Measurements from ENCODE around the gene PLCH1.

PLCH1 gene

DNA sequence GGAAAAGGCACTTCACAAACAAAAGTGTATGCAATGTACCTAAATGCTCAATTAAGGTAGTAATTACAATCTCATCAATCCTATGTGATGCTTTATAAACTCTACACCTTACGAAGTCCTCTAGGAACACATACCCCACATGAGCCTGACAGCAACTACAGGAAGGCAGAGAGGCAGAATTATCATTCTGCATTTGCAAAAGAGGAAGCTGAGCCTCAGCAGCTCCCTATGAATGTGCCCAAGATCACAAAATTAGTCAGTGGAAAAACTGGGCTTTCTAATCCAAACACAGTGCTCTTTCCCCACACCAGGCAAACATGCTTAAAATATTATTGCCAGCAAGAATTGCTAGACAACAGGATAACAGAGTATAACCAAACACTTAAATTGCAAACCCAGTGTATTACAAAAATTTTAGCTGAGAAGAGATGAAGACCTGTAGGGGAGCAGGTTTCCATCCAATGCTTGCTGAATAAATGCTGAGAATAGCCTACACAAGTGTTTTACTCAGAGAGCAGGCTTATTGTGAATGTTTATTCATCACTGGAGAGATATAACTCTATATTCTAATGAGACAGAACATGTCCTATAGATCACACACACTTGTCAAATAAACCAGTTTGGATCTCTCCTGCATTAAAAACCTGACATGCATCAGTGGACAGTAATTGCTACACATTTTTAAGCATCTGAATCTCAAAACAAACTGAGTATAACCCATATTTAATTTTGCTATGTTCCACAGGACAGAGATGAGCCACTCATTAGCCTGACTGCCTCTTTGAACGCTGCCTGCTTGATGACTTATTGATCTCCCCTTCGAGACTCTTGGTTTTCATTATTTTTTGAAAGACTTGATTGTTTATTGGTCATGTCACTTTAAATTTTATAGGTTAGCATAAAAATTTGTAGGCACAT is 62.2 kb downstream of the PLCH1 start:
- DNase-seq = peak; percentile 20

DNA sequence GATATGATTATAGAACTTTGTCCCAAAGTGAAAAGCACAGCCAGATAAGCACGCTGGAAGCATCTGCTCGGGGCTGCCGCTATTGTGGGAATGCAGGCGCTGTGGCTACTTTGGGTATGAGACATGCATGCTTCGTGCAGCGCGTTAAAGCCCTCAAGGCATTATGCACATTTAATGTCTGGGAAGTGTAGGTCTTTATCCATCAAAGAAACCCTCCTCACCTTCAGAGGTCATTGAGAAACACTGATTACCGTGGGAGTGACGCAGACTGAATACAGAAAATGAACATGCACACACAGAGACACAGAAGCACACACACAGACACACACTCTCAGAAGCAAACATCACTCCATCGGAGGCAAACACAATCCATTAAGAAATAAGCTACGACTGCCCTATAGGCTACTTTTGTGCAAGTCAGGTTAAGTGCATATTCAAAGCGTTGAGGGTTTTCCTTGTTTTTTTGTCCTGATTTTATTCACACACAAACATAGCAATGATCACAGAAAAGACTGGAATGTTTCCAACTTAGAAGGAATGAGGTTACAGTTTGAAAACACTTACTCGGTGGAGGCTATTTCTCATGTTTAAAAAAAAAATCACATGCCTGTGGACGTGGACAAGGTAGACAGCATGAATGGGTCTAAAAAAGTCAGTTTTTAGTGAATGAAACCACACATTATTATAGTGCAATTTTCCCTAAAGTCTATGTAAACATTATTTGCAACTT is 68.5 kb downstream of the PLCH1 start:
- DNase-seq = no peak

DNA sequence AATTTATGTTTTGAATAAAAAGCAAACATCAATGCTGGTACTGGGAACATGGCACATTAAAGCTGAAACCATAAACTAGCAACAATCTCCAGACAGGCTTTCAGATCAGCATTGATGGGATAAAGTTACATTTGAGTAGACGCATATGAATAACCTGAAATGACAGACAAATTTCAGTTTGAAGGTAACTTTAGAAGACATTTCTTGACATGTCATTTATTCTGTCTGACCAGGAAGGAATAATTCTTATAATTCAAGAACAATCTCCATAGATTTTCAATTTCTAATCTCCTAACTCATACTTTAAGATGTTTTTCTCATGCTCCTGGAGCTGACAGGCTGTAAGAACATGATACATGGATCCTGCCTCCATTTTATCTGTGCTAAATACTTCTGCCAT is 69.8 kb downstream of the PLCH1 start:
- no peak for DNase-seq

DNA sequence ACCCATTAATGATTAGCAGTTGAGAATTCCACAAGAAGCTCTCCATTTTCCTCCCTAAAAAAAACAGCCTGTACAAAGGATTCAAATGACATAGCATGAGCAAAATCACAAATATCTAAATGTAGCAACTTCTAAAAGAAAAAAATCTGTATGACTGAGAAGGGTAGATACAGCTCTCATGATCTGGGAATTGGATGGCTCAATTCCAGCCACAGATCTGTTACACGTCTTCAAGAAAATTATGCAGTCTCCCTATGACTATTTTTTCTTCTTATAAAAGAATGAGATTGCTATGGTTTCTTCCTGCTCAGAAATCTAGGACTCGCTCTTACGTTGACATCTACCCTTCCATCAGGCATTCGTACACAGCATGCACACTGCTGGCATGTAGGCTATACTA is 71.5 kb downstream of the PLCH1 start:
- DNase-seq = no peak

DNA sequence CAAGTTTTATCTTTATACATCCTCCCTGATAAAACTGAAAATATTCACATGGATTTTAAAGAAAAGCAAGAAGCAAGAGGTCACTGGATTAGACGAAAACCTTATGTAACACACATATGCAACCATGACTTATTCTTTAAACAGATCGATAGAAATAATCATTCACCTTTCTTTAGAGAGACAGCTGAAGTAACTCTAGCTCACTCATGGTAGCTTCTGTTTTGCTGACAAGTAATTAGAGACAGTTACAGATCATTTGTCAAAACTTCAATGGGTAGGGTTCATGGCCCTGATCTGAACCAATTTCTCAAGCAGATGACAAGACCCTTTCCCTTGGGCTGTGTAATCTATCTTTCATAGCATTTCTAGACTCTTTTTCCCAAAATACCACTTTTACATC is 74.5 kb downstream of the PLCH1 start:
- no peak for DNase-seq

DNA sequence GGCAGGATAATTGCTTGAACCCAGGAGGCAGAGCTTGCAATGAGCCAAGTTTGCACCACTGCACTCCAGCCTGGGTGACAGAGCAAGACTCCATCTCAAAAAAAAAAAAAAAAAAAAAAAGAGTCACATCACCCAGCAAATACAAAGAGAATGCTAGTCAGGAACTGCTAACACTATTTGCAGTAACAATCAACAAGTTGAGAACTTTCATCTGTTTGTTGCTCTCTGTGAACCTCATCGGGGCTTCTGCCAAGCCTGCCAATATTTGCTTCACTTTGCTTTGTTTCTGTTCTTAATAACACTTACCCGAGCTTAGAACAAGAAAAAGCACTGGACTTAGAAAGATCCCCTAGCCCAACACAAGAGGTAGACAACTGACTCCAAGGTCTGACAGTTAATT is 76.9 kb downstream of the PLCH1 start:
- DNase-seq = no peak

DNA sequence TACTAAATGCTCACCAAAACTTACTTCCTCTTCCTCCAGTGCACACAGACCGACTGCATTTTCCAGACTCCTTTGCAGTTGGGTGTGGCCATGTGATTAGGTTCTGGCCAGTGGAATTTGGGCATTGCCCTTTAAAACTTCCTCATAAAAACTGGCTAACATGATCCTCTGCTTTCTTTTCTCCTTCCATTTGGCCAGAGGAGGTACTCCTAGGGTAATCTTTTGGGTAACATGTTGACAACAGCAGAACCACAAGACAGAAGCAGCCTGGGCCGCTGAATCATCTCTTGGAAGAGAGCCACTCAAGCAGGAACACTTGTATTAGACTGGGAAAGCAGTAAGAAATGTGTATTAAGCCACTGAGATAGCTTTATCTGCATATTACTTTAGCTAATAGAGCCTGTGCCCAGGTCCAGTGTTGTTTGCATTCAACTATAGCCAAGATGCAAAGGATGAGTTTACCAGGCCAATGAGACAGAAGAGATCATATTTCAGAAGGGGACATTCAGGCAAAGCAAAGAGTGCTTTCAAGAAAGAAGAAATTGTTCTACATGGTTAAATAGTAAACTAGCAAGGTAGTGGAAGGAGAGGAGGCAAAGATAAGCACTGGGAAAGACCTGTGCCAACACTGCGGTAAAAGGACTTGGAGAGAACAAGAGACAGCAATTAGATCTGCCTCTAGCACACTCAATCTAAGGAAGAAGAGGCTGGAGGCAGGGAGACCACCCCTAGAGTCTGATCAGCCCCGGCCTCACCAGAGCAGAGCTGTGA is 79.8 kb downstream of the PLCH1 start:
- peak; percentile 83 for DNase-seq

DNA sequence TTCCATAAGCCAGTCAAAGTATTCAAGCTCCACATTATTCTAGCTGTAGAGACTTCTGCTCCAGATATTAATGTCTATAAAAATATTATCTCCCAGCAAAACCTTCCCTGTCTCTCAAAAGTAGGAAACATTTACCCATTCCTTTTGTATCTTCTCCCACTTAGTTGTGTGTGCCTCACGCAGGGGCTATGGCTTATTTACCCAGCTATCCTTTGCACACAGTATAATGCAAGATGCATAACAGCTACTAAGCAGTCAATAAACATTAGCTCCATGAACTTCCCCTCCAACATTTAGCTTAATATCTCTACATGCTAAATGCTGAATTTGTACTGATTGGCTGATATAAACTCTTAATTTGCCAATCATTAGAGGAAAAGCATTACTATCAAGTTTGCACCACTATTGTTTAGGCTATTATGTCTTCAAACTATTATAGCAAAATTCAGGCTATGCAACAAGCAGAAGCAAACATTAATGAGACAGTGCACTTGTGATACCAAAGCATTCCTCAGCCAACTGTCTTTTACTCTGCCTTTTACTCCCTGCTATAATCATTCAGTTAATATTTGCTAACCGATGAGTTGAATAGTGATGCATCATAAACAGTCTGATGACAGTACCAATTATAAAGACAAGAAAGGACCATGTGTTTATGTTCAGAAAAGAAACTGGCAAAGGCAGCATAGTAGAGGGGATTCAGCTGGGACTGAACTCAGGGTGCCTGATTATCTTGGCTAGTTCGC is 81.2 kb downstream of the PLCH1 start:
- no peak for DNase-seq

DNA sequence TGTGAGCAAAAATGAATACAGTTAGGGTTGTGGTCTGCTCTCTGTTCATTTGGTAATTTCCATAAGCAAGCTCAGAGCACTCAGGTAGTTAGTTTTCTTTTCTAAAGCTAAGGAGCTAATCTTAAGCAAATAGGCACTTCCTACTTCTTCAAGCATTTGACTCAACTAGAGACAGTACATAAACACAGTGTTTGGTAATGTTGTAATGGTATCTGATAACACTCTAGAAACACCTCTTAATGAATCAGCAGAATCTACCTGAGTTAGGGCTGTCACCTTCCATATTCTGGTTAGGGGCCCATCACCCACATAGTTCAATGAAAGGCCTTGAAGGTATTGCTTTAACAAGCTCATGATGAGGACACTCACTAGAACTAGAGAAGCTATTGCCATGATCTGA is 83.1 kb downstream of the PLCH1 start:
- DNase-seq = no peak

DNA sequence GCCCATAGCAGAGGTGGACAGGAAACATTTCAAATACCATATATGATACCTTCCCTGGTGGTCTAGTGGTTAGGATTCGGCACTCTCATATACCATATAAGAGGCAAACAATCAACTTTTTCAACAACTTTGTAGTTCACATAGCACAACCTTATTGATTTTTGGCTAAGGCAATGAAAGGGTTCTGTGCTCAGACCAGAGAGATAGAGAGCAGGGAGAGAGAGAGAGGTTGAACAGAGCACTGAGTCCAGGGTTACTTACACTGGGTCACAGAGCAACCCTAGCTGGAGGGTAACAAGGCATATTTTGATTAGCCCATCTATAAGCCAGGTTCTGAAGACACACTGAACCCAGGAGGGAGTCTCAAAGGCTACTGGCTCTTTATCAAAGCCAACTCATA is 83.8 kb downstream of the PLCH1 start:
- no peak for DNase-seq

DNA sequence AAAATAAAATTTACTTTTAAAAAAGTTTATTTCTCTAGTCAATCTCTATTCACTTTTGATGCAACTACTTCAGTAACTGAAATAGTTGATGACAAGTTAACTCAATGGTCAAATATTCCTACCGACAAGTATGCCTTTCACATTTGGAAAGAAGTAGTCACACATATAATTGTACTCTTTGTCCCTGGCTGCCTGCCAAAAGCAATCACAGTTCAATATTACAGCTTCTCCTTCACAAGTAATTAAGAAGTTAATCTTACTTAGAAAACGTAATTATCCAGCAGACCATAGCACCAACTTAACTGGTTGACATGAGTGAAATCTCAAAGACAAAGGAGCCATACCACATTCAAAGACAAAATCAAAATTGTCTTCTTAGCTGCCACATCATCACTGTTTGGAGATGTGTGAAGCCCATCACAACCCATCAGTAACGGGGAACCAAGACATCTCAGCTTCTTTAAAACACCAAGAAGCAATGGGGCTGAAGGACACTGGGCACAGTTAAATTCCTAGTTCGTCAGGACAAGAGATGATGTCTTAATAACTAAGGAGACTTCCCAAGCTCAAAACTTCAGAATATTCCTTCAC is 86.1 kb downstream of the PLCH1 start:
- no peak for DNase-seq

DNA sequence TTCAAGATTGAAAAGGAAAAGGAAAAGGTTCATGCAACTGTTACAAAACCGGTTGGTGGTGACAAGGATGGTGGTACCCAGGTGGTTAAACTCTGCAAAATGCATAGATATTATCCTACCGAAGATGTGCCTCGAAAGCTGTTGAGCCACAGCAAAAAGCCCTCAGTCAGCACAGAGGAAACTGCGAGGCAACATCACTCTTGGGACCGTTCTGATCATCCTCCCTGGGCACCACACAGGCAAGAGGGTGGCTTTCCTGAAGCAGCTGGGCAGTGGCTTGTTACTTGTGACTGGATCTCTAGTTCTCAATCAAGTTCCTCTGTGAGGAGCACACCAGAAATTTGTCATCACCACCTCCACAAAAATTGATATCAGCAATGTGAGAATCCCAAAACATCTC is 86.9 kb downstream of the PLCH1 start:
- DNase-seq = no peak

DNA sequence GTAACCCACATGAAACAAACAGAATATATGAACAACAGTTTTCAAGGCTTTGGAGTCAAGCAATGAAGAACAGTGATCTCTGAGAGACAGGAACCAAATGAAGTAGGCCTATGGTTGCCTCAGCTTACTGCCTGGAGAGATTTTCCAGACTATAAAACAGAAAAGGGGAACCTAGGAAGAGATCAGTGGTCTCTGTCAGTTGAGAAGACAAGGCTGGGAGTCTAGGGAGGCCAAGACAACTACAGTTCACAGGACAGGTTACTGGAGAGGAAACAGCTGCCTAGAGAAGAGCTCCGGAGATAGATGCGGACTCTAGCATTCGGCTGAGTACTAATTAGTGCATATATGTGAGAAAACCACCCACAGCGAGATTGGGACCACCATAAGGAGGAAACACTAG is 87.7 kb downstream of the PLCH1 start:
- no peak for DNase-seq

DNA sequence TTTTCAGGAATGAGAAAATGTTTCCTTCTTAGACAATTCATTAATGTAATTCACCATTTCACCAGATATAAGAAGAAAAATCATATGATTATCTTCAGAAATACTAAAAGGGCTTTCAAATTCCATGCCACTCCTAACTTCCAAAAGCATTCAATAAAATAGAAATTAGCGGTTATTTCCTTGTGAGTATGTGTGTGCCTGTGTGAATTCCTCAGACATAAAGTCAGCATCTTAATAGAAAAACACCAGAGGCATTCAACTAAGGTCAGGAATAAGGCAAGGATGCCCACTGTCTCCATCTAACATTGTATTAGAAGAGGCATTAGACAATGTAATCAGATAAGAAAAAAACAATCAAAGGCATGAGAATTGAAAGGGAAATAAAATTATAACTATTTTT is 88.4 kb downstream of the PLCH1 start:
- DNase-seq = no peak

DNA sequence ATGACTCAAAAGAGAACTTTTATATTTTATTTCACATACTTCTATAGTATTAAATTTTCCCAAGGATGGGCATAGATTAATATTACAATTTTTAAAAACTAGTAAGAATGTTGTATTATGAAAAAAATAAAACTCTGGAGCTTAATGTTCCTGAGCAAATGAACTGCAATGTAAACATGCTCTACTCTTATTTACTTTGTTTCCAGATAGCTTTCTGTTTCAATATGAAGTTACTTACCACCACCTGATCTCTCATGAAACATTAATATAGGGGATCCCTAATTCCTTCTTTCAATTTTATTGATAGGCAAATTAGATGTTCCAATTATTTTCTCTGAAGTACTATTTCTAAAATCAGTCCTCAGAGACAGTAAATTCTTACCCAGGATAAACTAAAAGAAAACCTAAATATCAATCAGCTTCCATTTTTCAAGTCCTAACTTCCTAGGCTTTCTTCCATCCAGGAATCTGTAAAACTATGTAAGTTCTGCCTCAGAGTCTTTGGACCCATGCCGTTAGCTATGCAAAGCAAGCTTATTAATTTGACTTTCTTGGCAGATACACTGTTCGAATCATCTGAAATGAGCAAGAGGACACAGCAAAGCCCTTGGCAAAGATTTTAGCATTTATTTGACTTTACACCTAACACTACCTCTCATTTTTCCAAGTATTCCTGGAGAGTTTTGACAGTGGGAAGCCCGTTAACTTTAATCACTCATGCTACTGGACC is 93.2 kb downstream of the PLCH1 start:
- no peak for DNase-seq

DNA sequence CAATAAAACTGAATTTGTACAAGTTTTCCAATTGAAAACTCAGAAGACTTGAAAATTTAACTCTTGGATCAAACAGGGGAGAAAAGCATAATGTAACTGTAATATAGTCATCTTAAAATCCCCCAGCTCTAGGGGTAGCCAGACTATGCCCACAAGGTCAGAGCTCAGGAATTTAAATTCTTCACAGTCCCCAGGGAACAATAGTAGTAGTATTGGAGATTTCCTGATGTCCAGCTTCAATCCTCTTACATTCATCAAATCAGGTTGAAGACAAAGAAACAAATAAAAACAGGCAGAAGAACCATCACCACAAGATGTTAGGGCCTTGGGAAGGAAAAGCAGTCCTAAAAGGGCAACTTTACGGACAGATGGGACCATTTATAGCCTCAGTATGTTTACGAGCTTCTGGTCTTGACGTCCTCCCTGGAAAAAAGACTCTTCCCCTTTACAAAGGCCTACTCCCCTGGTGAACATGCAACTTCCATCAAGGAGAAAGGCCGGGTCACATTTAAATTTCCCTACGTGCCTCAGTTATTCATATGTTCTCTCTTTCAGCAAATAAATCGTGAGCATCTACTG is 96.8 kb downstream of the PLCH1 start:
- DNase-seq = no peak

DNA sequence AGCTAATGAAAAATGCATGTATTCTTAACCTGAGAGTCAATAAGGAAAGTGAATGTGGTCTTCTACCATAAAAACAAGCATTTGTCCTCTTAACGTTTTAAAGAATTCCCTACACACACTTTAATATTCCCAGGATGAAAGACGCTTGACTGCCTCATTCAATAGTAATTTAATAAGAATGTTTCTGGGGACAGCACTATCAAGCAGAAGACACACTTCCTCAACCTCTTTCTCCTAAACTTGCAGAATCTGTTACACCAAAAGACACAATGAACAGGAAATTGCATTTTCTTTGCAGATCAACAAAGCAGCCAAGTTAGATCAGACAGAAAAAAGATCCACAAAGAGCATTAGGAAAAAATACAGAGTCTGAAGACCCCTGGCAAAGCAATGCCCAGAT is 97.7 kb downstream of the PLCH1 start:
- no peak for DNase-seq

DNA sequence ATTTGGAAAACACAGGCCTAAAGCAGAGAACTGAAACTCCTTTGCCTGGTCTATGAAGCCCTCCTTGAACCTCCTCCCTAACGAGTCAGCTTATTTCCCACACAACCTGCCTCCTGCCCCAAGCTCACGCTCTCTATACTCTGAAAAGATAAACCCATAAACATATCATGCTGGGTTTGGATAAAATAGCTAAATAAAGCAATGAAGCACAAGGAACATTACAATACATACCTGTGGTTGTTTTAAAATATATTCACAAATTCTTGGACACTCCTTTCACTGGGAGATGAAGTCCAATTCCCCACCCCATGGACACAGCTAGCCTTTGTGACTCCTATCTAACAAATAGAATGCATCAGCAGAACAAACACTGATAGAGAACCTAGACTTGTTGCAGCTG is 98.2 kb downstream of the PLCH1 start:
- DNase-seq = no peak

DNA sequence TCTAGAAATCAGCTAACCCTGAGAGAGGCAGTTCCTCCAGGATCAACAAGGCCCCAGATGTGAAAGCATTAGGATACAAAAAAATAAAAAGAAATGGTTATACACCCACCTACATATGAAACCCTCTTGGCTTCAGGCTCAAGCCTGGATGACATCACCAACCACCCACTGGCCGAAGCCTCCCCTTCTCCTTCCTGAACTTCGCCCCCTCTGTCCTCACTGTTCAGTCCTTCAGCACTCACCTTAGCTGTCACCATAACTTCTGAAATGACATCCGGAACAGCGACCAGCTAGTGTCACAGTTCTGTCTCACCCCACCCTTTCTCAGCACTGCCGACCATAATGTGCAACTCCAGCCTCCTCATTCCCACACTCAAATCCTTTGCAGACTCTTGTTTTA is 98.7 kb downstream of the PLCH1 start:
- no peak for DNase-seq

DNA sequence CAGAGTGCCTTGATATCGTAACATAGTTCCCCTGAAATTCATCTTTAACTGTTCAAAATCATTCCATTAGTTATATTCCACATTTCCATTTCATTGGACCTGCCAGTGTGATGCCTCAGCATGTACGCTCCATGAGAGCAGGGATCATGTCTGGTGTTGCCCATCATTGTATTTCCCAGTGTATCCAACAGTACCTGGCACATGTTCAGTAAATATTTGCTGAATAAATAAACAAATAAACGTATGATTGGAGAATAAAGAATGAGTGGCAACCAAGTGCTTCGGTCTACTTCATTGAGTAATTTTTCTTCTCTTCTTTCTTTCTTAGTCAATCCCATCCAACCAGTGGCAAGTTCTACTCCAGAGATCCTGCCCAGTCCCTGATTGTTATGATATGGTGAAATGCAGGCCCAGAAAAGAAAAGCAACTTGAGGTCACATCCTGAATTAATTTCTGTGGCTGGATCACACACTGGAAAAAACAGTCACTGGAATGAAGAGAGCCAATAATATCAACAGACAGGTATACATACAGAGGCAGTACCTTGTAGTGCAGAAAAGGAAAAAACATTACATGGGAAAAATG is 101.2 kb downstream of the PLCH1 start:
- no peak for DNase-seq

DNA sequence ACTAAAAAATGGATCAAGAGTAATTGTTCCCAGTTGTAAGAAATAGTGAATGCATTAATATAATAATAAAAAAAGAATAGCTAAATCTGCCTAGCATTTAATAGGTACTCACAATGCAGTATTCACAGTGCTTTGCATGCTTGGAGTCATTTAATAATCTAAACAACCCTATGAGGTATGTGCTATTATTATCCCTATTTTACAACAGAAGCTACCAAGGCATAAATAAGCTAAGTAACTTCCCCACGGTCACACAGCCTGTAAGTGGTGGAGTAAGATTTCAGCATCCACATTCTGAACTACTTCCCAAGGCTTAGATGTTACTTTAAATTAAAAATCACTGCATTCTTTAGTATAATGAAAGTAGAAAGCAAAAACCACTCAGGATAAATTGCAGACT is 102.9 kb downstream of the PLCH1 start:
- DNase-seq = no peak

Data from OCI-M1 (cell line).